K562 (cell line): Measurements from ENCODE around the gene LDAF1. TPM values are rescaled to one million over a fixed set of nuclear protein-coding genes. Genes with fewer than 3 reads are reported as not detected.

ENCODE experiments used
- GATAD2A ChIP-seq: fragments of 450-650 bp; IDR thresholded peaks from 2 replicates; pipeline ENCODE4 v1.6.1; 2017
- L3MBTL2 ChIP-seq: fragments of 450-650 bp; IDR thresholded peaks from 2 replicates; pipeline ENCODE4 v1.6.1; 2016; ENCODE audit warnings: mild to moderate bottlenecking, moderate library complexity
- LEF1 ChIP-seq: fragments of 450-650 bp; IDR thresholded peaks from 2 replicates; pipeline ENCODE4 v1.6.1; 2016; ENCODE audit warnings: mild to moderate bottlenecking
- MAZ ChIP-seq, 2 experiments: fragments of 450-650 bp in 1 of 2; sonication (generic) in 1 of 2; formaldehyde crosslinking; IDR thresholded peaks in 1 of 2; conservative IDR thresholded peaks in 1 of 2; 2 replicates each; pipeline versions ENCODE4 v1.4.0 to v1.5.0; 2020; ENCODE audit warnings: mild to moderate bottlenecking in 1 of 2, missing genetic modification reagents in 1 of 2
- MGA ChIP-seq: fragments of 450-650 bp; IDR thresholded peaks from 2 replicates; pipeline ENCODE4 v1.6.1; 2016; ENCODE audit warnings: mild to moderate bottlenecking, moderate library complexity
- SPI1 ChIP-seq: IDR thresholded peaks from 2 replicates; pipeline ENCODE4 v1.6.1; 2011; ENCODE audit warnings: low read depth, low read length, control low read depth, borderline replicate concordance
- TAF1 ChIP-seq: IDR thresholded peaks from 2 replicates; pipeline ENCODE4 v1.6.1; 2011; ENCODE audit warnings: mild to moderate bottlenecking, low read length, moderate library complexity; ENCODE audit not compliant: insufficient read depth, control insufficient read depth, severe bottlenecking; ENCODE audit errors: extremely low read depth
- ZNF740 ChIP-seq, 3 experiments: fragments of 200-800 bp in 1 of 3; sonication (Bioruptor generic) in 1 of 3; sonication (generic) in 1 of 3; formaldehyde crosslinking in 1 of 3; IDR thresholded peaks; 2 replicates each; pipeline versions ENCODE4 v1.6.1 to v1.8.0; 2016 to 2022; ENCODE audit warnings: mild to moderate bottlenecking in 2 of 3, missing compliant biosample characterization in 2 of 3, missing genetic modification characterization in 2 of 3, missing genetic modification reagents in 1 of 3
- polyA plus RNA-seq, 8 experiments: library from polyadenylated mRNA; depleted of rRNA in 4 of 8; stranded (reverse) in 5 of 8; unstranded in 3 of 8; fragments of >200 nt; fragmentation: Nextera tagmentation in 2 of 8; fragmentation: Illumina TruSeq in 1 of 8; extraction: Ambion mirVana in 2 of 8; extraction: Trizol in 1 of 8; gene quantifications; 2 replicates each; pipeline versions ENCODE4 v1.2.1 to v1.2.3, GENCODE V29; 2011 to 2014; ENCODE audit warnings: inconsistent platforms in 1 of 8, missing spikeins in 1 of 8
- total RNA-seq, 7 experiments: library from RNA; depleted of rRNA in 6 of 7; stranded (reverse); fragments of >200 nt in 6 of 7; fragmentation: Illumina TruSeq in 2 of 7; extraction: Trizol in 2 of 7; gene quantifications; 2 replicates each; pipeline versions ENCODE4 v1.2.1 to v1.2.3, GENCODE V29; 2011 to 2021; ENCODE audit warnings: low replicate concordance in 1 of 7

Gene LDAF1
- total and polyA plus RNA-seq, 9 of the 15 experiments (the other 6 are each of a cell fraction or from before 2014, with no cell fraction given), result 7.0 to 20.1 (median 12.5) TPM

- TF ChIP-seq TAF1 (peak; percentile 11), MAZ (CRISPR knock-in tag; conservative IDR thresholded peaks at IDR 0.05 in 1 of 2, IDR thresholded peaks at IDR 0.05 in 1 of 2) (peak in 1 of 2 experiments; percentile 22; a peak in 1 of 4 replicates), ZNF740 (CRISPR knock-in tag; IDR thresholded peaks at IDR 0.05) (peak; percentile 33; the same call in 1 of the 2 replicates), ZNF740 (tag; IDR thresholded peaks at IDR 0.05) (no peak), L3MBTL2 (peak; percentile 43; the same call in 1 of the 2 replicates), SPI1 (0 out of 2 replicates have a peak, but pooled peaks have one; percentile 0), LEF1 (no peak), MGA (peak; percentile 50), GATAD2A (peak; percentile 42; the same call in 1 of the 2 replicates)
Observed at GRCh38 chr16:21159281-21159951, 942 bp downstream of the LDAF1 start (continued).
